GM12873 (cell line): ENCODE data around the gene NPPC.

Experiments used
- CTCF ChIP-seq: IDR thresholded peaks from 2 replicates; pipeline ENCODE4 v1.5.1; 2012; ENCODE audit warnings: low read depth, mild to moderate bottlenecking, moderate library complexity, low read length, control low read depth; ENCODE audit not compliant: insufficient read depth; ENCODE audit errors: missing control alignments

The NPPC gene

GRCh38 chr2:231918501-231919330, 7.5 kb downstream of the NPPC start:
- no peak for TF ChIP-seq CTCF

- TF ChIP-seq CTCF: no peak
These were observed 8.7 kb downstream of the NPPC start for GRCh38 chr2:231917280-231918066.

- no peak for TF ChIP-seq CTCF
These were observed 12.0 kb downstream of the NPPC start for GRCh38 chr2:231914077-231914690.

- no peak for TF ChIP-seq CTCF
These were observed 14.8 kb downstream of the NPPC start for GRCh38 chr2:231911381-231911780.

- no peak for TF ChIP-seq CTCF
These were observed 15.4 kb downstream of the NPPC start for GRCh38 chr2:231910771-231911170.

GRCh38 chr2:231909631-231910030, 16.6 kb downstream of the NPPC start:
- TF ChIP-seq CTCF: no peak

GRCh38 chr2:231908584-231908983, 17.6 kb downstream of the NPPC start:
- no peak for TF ChIP-seq CTCF
